Nephron progenitor cell (in vitro differentiated cells): Measurements from ENCODE around the gene MAST1.
"Not testable (repeated sequence)": the region's sequence is repeated elsewhere in the genome, so short reads cannot be mapped to it uniquely, and the experiment has no call there.

Source experiments
- DNase-seq: peaks from one replicate; pipeline ENCODE4 v3.0.0; 2021
- H3K27ac Mint-ChIP-seq: 2 replicates; pipeline ENCODE4 v1.8.0; 2021; ENCODE audit warnings: mild to moderate bottlenecking, moderate library complexity, mixed read lengths
- H3K27me3 Mint-ChIP-seq: 2 replicates; pipeline ENCODE4 v1.8.0; 2021; ENCODE audit warnings: mild to moderate bottlenecking, low read depth, mixed read lengths; ENCODE audit not compliant: poor library complexity
- H3K36me3 Mint-ChIP-seq: 2 replicates; pipeline ENCODE4 v1.8.0; 2021; ENCODE audit warnings: low read depth, mixed read lengths
- H3K4me1 Mint-ChIP-seq: 2 replicates; pipeline ENCODE4 v1.8.0; 2021; ENCODE audit warnings: mixed read lengths
- H3K4me3 Mint-ChIP-seq: 2 replicates; pipeline ENCODE4 v1.8.0; 2021; ENCODE audit warnings: mild to moderate bottlenecking, moderate library complexity, mixed read lengths
- H3K9me3 Mint-ChIP-seq: 2 replicates; pipeline ENCODE4 v1.8.0; 2021; ENCODE audit warnings: mild to moderate bottlenecking, moderate library complexity, mixed read lengths
- TF ChIP-seq, protein P1 (sequence below): fragments of 200-600 bp; sonication (generic); IDR thresholded peaks from 2 replicates; pipeline ENCODE4 v1.5.0; 2021; ENCODE audit warnings: antibody characterized with exemption

MAST1 gene

DNA sequence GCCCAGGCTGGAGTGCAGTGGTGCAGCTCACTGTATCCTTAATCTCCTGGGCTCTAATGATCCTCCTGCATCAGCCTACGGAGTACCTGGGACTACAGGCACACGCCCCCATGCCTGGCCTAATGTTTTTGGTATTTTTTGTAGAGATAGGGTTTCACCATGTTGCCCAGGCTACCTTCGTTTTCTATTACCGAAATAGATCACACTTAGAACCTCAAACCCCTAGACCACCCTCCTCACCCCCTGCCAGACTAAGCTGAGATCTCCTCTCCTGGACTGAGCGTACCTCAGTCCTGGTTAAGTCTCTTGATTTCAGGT lies 48.3 kb downstream of the MAST1 start:
- Mint-ChIP-seq H3K4me1 (peaks cover 25% of the 10 kb centered on the region), H3K4me3 (peak overlapping the region; percentile 70), H3K9me3 (peaks cover 27% of the 10 kb centered on the region), H3K27ac (no peak overlapping the region), H3K36me3 (no peaks in the 10 kb centered on the region), H3K27me3 (peaks cover 74% of the 10 kb centered on the region)
- no peak for DNase-seq
- TF ChIP-seq, protein P1, sequence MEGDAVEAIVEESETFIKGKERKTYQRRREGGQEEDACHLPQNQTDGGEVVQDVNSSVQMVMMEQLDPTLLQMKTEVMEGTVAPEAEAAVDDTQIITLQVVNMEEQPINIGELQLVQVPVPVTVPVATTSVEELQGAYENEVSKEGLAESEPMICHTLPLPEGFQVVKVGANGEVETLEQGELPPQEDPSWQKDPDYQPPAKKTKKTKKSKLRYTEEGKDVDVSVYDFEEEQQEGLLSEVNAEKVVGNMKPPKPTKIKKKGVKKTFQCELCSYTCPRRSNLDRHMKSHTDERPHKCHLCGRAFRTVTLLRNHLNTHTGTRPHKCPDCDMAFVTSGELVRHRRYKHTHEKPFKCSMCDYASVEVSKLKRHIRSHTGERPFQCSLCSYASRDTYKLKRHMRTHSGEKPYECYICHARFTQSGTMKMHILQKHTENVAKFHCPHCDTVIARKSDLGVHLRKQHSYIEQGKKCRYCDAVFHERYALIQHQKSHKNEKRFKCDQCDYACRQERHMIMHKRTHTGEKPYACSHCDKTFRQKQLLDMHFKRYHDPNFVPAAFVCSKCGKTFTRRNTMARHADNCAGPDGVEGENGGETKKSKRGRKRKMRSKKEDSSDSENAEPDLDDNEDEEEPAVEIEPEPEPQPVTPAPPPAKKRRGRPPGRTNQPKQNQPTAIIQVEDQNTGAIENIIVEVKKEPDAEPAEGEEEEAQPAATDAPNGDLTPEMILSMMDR, result no peak

DNA sequence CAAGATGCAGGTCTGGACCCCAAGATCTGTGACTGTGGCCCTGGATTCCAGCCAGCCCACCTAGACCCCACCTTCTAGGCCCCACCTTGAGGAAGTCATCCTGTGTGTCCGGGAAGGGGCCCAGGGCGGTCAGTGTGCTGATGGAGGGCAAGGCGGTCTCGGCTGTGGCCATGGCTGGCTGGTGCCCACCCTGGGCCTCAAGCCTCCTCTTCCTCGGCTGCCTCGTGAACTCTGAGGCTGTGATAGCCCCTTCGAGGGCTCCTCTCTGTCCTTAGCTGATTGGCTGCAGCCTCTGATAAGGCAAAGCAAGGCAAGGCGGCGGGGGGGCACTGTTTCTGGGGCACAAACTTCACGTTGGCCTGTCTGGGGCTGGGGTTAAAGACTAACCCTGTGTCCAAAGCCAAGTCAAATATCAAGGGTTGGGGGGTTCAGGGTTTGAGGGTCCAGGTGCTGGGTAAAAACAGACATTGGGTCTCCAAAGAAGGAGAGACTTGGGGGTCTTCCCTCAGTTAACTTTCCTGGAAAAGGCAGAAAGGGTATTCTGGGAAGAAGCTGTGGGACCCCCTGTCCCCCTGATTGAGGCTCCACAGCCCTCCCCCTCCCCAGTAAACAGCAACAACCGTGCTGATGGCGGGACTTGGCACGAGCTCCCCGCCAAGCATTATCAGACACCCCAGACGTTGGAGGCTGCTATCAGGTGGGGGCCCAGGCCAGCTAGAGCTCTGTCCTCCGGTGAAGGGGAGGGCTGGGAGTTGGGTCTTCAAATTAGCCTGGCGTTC lies 48.8 kb downstream of the MAST1 start, which contains the start of gene KLF1:
TSS of gene KLF1 (minus strand) at position 233 of the 779 bp plus-strand sequence. CDS start at position 172, 61 bp downstream.
- no peaks in the 10 kb centered on the region for H3K36me3 Mint-ChIP-seq
- TF ChIP-seq, protein P1, result no peak
- peaks cover 73% of the 10 kb centered on the region for H3K27me3 Mint-ChIP-seq
- peak within 1 kb of the TSS; percentile 70 for H3K4me3 Mint-ChIP-seq
- H3K4me1 Mint-ChIP-seq, result peaks cover 30% of the 10 kb centered on the region
- H3K27ac Mint-ChIP-seq, result no peak within 1 kb of the TSS
- peaks cover 27% of the 10 kb centered on the region for H3K9me3 Mint-ChIP-seq
- DNase-seq, result no peak

DNA sequence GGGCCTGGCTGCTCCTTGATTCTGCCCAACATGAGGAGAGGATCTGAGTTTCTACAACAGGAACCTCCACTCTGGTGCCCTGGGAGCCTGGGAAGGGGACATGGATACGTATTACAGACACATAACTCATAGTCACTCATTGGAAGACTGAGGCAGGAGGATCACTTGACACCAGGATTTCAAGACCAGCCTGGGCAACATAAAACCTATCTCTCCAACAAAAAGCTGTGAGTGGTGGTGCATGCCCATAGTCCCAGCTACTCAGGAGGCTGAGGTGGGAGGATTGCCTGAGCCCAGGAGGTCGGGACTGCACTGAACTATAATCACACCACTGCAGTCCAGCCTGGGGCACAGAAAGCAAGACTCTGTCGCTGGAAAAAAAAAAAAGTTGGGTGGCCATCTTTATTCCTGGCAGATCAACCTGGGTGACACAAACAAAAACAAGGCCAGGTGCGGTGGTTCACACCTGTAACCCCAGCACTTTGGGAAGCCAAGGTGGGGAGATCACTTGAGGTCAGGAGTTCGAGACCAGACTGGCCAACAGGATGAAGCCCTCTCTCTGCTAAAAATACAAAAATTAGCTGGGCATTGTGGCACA lies 49.8 kb downstream of the MAST1 start:
- H3K4me1 Mint-ChIP-seq, result peaks cover 32% of the 10 kb centered on the region
- H3K9me3 Mint-ChIP-seq, result peaks cover 26% of the 10 kb centered on the region
- TF ChIP-seq, protein P1, result no peak
- peaks cover 63% of the 10 kb centered on the region for H3K27me3 Mint-ChIP-seq
- DNase-seq, result no peak
- no peak overlapping the region for H3K27ac Mint-ChIP-seq
- no peak overlapping the region for H3K4me3 Mint-ChIP-seq
- H3K36me3 Mint-ChIP-seq, result no peaks in the 10 kb centered on the region

DNA sequence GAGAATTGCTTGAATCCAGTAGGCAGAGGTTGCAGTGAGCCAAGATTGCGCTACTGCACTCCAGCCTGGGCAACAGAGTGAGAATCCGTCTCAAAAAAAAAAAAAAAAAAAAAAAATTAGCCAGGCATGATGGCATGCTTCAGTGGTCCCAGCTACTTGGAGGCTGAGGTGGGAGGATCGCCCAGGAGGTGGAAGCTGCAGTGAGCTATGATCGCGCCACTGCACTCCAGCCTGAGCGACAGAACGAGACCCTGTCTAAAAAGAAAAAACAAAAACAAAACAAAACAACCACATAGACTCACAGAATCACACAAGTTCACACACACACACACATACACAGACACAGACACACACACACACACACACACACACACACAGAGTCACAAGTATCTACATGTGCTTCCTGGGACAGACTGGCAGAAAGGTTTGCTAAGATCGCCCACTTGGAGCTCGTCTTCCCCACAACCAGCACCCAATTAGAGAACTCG lies 52.0 kb downstream of the MAST1 start:
- Mint-ChIP-seq H3K4me1 (peaks cover 32% of the 10 kb centered on the region), H3K27ac (peak overlapping the region; percentile 99), H3K4me3 (peak overlapping the region; percentile 99), H3K27me3 (peaks cover 41% of the 10 kb centered on the region), H3K36me3 (peaks cover 13% of the 10 kb centered on the region)
- DNase-seq, H3K9me3 Mint-ChIP-seq: not testable (repeated sequence)

DNA sequence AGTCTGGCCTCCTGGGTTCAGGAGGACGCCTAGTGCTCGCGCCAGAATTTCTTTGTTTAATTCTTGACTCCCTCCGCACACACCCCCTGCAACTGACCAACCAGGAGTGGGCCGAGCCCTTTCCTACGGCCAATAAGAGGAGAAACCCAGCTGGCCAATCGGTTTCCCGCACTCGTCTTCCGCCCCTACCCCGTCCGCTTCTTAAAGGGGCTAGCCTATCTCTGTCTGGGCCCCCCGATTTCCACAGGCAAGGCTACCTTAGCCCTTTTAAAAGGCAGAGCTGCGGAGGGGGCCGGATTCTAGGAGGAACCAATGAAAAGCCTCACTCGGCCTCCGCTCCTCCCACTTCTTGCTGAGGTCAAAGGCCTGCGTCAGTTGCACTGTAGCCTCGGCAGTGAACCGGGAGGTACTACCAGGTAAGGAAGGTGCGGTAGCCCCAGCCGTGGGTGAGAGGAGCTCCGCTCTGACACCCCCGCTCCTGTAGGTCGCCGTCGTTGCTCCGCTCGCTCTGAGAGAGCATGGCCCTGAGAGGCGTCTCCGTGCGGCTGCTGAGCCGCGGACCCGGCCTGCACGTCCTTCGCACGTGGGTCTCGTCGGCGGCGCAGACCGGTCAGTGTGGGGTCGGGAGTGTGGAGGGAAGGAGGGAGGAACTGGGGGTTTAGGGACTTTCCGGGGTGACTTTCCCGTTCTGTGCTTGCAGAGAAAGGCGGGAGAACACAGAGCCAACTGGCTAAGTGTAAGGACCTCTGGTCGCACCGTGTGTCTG lies 52.7 kb downstream of the MAST1 start, which contains the start of gene GCDH:
TSS of gene GCDH (plus strand) at position 374 of the 766 bp plus-strand sequence. CDS start at position 519, 145 bp downstream.
- DNase-seq, result peak; percentile 91
- TF ChIP-seq, protein P1, result no peak
- Mint-ChIP-seq H3K27ac (peak within 1 kb of the TSS; percentile 99), H3K9me3 (peaks cover 3% of the 10 kb centered on the region), H3K36me3 (peaks cover 13% of the 10 kb centered on the region), H3K27me3 (peaks cover 37% of the 10 kb centered on the region), H3K4me1 (peaks cover 32% of the 10 kb centered on the region), H3K4me3 (peak within 1 kb of the TSS; percentile 99)

DNA sequence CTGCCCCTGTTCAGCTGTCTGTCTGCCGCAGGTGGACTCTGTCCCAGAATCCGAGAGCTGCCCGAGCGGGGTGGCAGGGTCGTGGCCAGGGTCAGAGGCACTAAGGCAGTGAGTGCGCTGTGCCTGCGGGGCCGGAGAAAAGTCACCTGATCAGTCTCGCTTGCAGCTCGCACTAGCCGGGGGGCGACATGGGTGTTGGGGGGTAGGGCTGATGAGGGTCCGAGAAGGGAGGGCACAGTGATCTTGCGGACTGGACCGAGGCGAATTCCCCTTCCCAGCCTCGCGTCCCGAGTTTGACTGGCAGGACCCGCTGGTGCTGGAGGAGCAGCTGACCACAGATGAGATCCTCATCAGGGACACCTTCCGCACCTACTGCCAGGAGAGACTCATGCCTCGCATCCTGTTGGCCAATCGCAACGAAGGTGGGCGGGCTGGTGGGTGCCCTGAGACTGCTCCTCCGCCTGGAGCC lies 53.3 kb downstream of the MAST1 start:
- peak; percentile 48 for DNase-seq
- Mint-ChIP-seq H3K4me3 (peak overlapping the region; percentile 99), H3K27me3 (peaks cover 31% of the 10 kb centered on the region), H3K36me3 (peaks cover 13% of the 10 kb centered on the region), H3K9me3 (peaks cover 2% of the 10 kb centered on the region), H3K27ac (peak overlapping the region; percentile 95), H3K4me1 (peaks cover 28% of the 10 kb centered on the region)
- TF ChIP-seq, protein P1, result no peak
